Measurements from ENCODE around the gene POLR3B.
"Not testable (repeated sequence)": the region's sequence is repeated elsewhere in the genome, so short reads cannot be mapped to it uniquely, and the experiment has no call there.

DNA sequence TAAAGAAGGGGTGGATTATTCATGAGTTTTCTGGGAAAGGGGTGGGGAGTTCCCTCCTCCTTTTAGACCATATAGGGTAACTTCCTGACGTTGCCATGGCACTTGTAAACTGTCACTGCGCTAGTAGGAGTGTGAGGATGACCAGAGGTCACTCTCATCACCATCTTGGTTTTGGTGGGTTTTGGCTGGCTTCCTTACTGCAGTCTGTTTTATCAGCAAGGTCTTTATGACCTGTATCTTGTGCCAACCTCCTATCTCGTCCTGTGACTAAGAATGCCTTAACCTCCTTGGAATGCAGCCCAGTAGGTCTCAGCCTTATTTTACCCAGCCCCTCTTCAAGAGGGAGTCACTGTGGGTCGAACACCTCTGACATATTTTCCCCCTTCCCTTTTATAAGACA is 24.3 kb downstream of the POLR3B start:
- TF ChIP-seq, protein P1, sequence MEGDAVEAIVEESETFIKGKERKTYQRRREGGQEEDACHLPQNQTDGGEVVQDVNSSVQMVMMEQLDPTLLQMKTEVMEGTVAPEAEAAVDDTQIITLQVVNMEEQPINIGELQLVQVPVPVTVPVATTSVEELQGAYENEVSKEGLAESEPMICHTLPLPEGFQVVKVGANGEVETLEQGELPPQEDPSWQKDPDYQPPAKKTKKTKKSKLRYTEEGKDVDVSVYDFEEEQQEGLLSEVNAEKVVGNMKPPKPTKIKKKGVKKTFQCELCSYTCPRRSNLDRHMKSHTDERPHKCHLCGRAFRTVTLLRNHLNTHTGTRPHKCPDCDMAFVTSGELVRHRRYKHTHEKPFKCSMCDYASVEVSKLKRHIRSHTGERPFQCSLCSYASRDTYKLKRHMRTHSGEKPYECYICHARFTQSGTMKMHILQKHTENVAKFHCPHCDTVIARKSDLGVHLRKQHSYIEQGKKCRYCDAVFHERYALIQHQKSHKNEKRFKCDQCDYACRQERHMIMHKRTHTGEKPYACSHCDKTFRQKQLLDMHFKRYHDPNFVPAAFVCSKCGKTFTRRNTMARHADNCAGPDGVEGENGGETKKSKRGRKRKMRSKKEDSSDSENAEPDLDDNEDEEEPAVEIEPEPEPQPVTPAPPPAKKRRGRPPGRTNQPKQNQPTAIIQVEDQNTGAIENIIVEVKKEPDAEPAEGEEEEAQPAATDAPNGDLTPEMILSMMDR (IDR thresholded peaks at IDR 0.05) = not testable (repeated sequence)
- not testable (repeated sequence) for TF ChIP-seq ZFX (IDR thresholded peaks at IDR 0.05; ENCODE audit: borderline replicate concordance)

Measured in 22Rv1 (cell line).